ENCODE measurements around the gene PPM1B. TPM values are rescaled to one million over a fixed set of nuclear protein-coding genes. Genes with fewer than 3 reads are reported as not detected.

PPM1B gene
- total RNA-seq, 2 experiments from 2014 or later: 87.3 to 89.6 TPM

DNA sequence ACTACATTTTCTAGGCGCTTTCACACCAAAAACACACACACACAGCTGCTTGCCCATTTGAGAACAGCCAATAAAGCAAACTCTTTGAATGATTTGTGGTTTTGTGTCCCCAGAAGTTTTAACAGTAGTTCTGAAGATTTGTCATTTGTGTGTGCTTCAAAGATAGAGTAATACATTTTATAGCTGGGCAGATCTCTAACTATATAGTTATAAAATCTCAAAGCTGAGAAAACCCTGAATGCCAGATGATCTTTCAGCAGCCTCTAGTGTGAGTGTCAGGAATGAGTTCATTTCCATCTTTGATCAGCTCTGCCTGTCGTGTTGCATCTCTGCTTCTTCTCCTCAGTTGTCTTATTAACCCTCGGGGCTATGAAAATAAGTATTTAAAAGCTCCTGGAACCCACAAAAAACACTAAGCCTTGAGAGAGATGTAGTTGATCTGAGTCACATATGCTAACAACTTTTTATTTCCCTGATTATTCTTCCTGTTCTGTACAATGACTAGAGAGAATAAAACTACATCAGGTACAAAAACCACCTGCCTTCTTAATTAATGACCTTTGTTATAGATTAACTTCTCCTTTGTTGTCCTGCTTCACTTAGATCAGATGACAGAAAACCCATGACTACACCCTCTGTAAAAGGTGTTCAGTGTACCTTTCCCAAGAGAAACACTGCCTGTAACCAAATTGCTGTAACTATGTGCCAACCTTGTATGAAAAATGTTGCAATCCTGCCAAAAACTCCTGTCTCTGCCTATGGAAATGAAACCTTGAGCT, 76.6 kb downstream of the PPM1B start:
- Mint-ChIP-seq H3K27ac (no peak overlapping the region), H3K36me3 (ENCODE audit: low read depth) (no peaks in the 10 kb centered on the region), H3K9me3 (no peaks in the 10 kb centered on the region), H3K4me1 (ENCODE audit: low read depth) (peaks cover 27% of the 10 kb centered on the region), H3K4me3 (peak overlapping the region; percentile 65), H3K27me3 (no peaks in the 10 kb centered on the region)
- Histone ChIP-seq H3K9me3 (ENCODE audit: control insufficient read depth in 1 of 2, insufficient read depth in 1 of 2, low read length in 2 of 2) (no peaks in the 10 kb centered on the region), H3K36me3 (ENCODE audit: insufficient read depth, low read length) (no peaks in the 10 kb centered on the region), H3K4me3 (ENCODE audit: low read length) (no peak overlapping the region), H3K27me3 (ENCODE audit: control insufficient read depth in 1 of 2, insufficient read depth in 2 of 2, low read length in 2 of 2) (no peaks in the 10 kb centered on the region), H3K27ac (ENCODE audit: low read depth in 1 of 2, low read length in 2 of 2) (no peak overlapping the region), H3K4me1 (ENCODE audit: insufficient read depth, low read length) (no peaks in the 10 kb centered on the region)
- ChIA-PET CTCF (no interaction called here), POLR2A (no interaction called here)
- DNase-seq (no peak), ATAC-seq (ENCODE audit: poor library complexity) (no peak)
- TF ChIP-seq, protein P1, sequence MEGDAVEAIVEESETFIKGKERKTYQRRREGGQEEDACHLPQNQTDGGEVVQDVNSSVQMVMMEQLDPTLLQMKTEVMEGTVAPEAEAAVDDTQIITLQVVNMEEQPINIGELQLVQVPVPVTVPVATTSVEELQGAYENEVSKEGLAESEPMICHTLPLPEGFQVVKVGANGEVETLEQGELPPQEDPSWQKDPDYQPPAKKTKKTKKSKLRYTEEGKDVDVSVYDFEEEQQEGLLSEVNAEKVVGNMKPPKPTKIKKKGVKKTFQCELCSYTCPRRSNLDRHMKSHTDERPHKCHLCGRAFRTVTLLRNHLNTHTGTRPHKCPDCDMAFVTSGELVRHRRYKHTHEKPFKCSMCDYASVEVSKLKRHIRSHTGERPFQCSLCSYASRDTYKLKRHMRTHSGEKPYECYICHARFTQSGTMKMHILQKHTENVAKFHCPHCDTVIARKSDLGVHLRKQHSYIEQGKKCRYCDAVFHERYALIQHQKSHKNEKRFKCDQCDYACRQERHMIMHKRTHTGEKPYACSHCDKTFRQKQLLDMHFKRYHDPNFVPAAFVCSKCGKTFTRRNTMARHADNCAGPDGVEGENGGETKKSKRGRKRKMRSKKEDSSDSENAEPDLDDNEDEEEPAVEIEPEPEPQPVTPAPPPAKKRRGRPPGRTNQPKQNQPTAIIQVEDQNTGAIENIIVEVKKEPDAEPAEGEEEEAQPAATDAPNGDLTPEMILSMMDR (IDR thresholded peaks at IDR 0.05): no peak
- intact Hi-C loops (cut with DNase I, micrococcal nuclease): loop anchor here (2.0 to 10.0 kb wide), 6 partner anchors 98 to 710 kb away; partner anchors contain the start of genes CAMKMT (in 1 of the 2), LRPPRC (in 1 of the 2) and PREPL (in 1 of the 2)

DNA sequence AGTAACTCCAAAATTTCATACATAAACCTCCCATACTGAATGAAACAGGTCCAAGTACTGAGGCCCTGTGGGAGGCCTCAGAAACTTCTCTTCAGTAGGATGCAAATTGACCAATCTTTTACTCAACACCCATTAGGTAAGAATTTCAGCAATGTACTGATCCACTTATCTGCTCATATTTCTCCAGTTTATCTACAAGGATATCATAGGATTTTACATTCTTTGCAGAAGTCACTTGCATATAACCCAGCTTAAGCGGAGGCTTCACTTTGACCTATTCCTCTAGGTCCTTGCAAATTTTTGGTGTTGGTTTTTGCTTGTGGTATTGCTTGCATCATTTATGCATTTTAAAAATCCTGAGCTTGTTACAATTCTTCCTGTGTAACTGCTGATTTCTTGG, 77.8 kb downstream of the PPM1B start:
- H3K27me3 ChIP-seq (ENCODE audit: control insufficient read depth in 1 of 2, insufficient read depth in 2 of 2, low read length in 2 of 2): no peaks in the 10 kb centered on the region
- Mint-ChIP-seq H3K4me1 (ENCODE audit: low read depth) (peaks cover 26% of the 10 kb centered on the region), H3K36me3 (ENCODE audit: low read depth) (no peaks in the 10 kb centered on the region), H3K4me3 (no peak overlapping the region), H3K27me3 (no peaks in the 10 kb centered on the region), H3K27ac (no peak overlapping the region), H3K9me3 (no peaks in the 10 kb centered on the region)
- no peaks in the 10 kb centered on the region for H3K4me1 ChIP-seq (ENCODE audit: insufficient read depth, low read length)
- no peak overlapping the region for H3K4me3 ChIP-seq (ENCODE audit: low read length)
- ATAC-seq (ENCODE audit: poor library complexity) (no peak), DNase-seq (no peak)
- POLR2A ChIA-PET: interaction anchor here (0.6 kb wide), 1 partner anchor 9 kb away, joined by 3 read pairs; no protein-coding TSS in a partner anchor
- CTCF ChIA-PET: no interaction called here
- TF ChIP-seq, protein P1 (IDR thresholded peaks at IDR 0.05): no peak
- H3K36me3 ChIP-seq (ENCODE audit: insufficient read depth, low read length): no peaks in the 10 kb centered on the region
- no peak overlapping the region for H3K27ac ChIP-seq (ENCODE audit: low read depth in 1 of 2, low read length in 2 of 2)
- H3K9me3 ChIP-seq (ENCODE audit: control insufficient read depth in 1 of 2, insufficient read depth in 1 of 2, low read length in 2 of 2): no peaks in the 10 kb centered on the region
- intact Hi-C loops (cut with DNase I, micrococcal nuclease): loop anchor here (5.0 to 10.0 kb wide), 5 partner anchors 101 to 708 kb away; partner anchors contain the start of genes CAMKMT (in 1 of the 2), LRPPRC (in 1 of the 2) and PREPL (in 1 of the 2)

DNA sequence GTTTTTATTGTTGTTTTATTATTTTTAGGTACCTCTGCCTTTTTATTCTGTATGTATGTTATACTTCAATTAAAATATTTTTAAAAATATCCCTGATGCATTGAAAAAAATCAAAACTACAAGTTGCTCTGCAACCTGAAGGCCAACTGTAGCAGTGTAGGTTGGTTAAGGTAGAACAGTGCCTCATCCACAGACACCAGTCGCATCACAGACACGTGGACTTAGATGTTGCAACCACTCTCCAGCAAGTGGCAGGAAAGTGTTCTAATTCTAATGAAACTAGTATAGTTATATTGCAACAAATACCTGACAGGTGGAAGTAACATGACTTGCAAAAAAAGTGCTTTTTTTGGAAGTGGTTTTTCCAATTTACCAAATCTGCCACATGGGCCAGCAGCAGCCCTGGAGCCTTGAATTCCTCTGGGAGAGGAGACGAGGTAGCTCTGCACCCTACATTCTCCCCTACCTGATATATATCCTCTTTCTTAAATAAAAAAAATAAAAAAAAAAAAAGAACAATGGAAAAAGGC, 78.2 kb downstream of the PPM1B start:
- ChIA-PET POLR2A (no interaction called here), CTCF (no interaction called here)
- Mint-ChIP-seq H3K36me3 (ENCODE audit: low read depth) (no peaks in the 10 kb centered on the region), H3K4me3 (no peak overlapping the region), H3K4me1 (ENCODE audit: low read depth) (peaks cover 26% of the 10 kb centered on the region), H3K9me3 (no peaks in the 10 kb centered on the region), H3K27me3 (no peaks in the 10 kb centered on the region), H3K27ac (no peak overlapping the region)
- Histone ChIP-seq H3K27me3 (ENCODE audit: control insufficient read depth in 1 of 2, insufficient read depth in 2 of 2, low read length in 2 of 2) (no peaks in the 10 kb centered on the region), H3K9me3 (ENCODE audit: control insufficient read depth in 1 of 2, insufficient read depth in 1 of 2, low read length in 2 of 2) (peaks cover 0 to under 1% of the 10 kb centered on the region in 2 experiments), H3K4me1 (ENCODE audit: insufficient read depth, low read length) (no peaks in the 10 kb centered on the region), H3K27ac (ENCODE audit: low read depth in 1 of 2, low read length in 2 of 2) (no peak overlapping the region), H3K36me3 (ENCODE audit: insufficient read depth, low read length) (no peaks in the 10 kb centered on the region), H3K4me3 (ENCODE audit: low read length) (no peak overlapping the region)
- no peak for ATAC-seq (ENCODE audit: poor library complexity)
- intact Hi-C loops (cut with DNase I, micrococcal nuclease): loop anchor here (5.0 to 10.0 kb wide), 5 partner anchors 100 to 708 kb away; partner anchors contain the start of genes CAMKMT (in 1 of the 2), LRPPRC (in 1 of the 2) and PREPL (in 1 of the 2)
- no peak for DNase-seq
- TF ChIP-seq, protein P1 (IDR thresholded peaks at IDR 0.05): no peak
